ENCODE measurements around the gene ATOSB.

The ATOSB gene

GRCh38 chr9:35114840-35115628 lies 628 bp downstream of the ATOSB start:
- Histone ChIP-seq H3F3A (ENCODE audit: low read depth) (peaks cover 7% of the 10 kb centered on the region), H3K27me3 (ENCODE audit: insufficient read depth, low read length, poor library complexity, severe bottlenecking) (no peaks in the 10 kb centered on the region), H3K4me2 (ENCODE audit: low read depth, low read length, poor library complexity, severe bottlenecking) (peak overlapping the region; percentile 96), H3K9me3 (ENCODE audit: insufficient read depth, low read depth, low read length) (no peaks in the 10 kb centered on the region), H3K9ac (ENCODE audit: low read depth, low read length, poor library complexity, severe bottlenecking) (peak overlapping the region; percentile 85), H2AFZ (ENCODE audit: low read length) (peak overlapping the region; percentile 81), H3K9me2 (replicated peaks; ENCODE audit: low read depth, low read length) (no peaks in the 10 kb centered on the region), H4K20me1 (ENCODE audit: insufficient read depth, low read length, poor library complexity, severe bottlenecking) (peaks cover 4% of the 10 kb centered on the region), H3K36me3 (ENCODE audit: insufficient read depth, low read length) (no peaks in the 10 kb centered on the region), H3K4me3 (ENCODE audit: low read length, poor library complexity, severe bottlenecking) (peak overlapping the region; percentile 75), H3K79me2 (ENCODE audit: insufficient read depth, low read length) (peaks cover 8% of the 10 kb centered on the region; the same call in 1 of the 2 replicates), H3K4me1 (ENCODE audit: insufficient read depth, low read length, poor library complexity, severe bottlenecking) (peaks cover 44% of the 10 kb centered on the region)
- TF ChIP-seq, protein P1, sequence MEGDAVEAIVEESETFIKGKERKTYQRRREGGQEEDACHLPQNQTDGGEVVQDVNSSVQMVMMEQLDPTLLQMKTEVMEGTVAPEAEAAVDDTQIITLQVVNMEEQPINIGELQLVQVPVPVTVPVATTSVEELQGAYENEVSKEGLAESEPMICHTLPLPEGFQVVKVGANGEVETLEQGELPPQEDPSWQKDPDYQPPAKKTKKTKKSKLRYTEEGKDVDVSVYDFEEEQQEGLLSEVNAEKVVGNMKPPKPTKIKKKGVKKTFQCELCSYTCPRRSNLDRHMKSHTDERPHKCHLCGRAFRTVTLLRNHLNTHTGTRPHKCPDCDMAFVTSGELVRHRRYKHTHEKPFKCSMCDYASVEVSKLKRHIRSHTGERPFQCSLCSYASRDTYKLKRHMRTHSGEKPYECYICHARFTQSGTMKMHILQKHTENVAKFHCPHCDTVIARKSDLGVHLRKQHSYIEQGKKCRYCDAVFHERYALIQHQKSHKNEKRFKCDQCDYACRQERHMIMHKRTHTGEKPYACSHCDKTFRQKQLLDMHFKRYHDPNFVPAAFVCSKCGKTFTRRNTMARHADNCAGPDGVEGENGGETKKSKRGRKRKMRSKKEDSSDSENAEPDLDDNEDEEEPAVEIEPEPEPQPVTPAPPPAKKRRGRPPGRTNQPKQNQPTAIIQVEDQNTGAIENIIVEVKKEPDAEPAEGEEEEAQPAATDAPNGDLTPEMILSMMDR (conservative IDR thresholded peaks at IDR 0.05; ENCODE audit: low read length): no peak
- TF ChIP-seq EZH2phosphoT487 (IDR thresholded peaks at IDR 0.05; ENCODE audit: borderline replicate concordance): no peak

DNA sequence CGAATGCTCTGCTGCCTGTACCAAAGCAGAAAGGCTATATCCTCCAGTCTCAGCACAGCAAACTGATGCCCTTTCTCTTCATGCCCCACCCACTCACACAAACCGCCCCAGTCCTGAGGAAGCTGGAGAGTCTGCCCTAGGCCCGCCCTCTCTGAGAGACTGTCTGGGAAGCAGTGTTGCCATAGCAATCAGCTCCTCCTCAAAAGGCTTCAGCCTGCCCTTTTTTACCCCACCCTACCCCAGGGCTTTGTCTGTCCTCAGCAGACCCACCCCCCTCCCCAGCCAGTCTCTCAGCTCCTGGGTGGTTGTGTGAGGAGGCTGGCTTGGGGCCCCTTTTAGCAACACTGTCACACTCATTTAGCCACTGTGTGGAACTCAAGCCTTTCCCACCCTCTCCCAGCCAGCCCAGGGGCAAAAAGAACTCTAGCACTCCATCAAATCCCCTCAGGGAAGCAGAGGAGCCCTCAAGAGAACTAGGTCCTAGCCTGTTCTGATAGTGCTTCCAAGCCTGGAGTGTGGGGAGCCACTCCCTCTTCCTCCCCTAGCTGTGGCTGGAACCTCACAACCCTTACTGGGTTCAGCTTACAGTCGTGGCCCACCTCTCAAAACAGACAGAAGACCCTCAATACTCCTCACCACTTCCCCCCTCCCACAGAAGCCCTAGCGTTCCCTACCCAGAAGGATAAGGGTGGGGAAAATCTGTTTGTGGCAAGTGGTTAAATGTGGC lies 1.4 kb downstream of the ATOSB start:
- peak overlapping the region; percentile 85 for H3K9ac ChIP-seq (ENCODE audit: low read depth, low read length, poor library complexity, severe bottlenecking)
- TF ChIP-seq, protein P1 (conservative IDR thresholded peaks at IDR 0.05; ENCODE audit: low read length): no peak
- peak overlapping the region; percentile 81 for H2AFZ ChIP-seq (ENCODE audit: low read length)

DNA sequence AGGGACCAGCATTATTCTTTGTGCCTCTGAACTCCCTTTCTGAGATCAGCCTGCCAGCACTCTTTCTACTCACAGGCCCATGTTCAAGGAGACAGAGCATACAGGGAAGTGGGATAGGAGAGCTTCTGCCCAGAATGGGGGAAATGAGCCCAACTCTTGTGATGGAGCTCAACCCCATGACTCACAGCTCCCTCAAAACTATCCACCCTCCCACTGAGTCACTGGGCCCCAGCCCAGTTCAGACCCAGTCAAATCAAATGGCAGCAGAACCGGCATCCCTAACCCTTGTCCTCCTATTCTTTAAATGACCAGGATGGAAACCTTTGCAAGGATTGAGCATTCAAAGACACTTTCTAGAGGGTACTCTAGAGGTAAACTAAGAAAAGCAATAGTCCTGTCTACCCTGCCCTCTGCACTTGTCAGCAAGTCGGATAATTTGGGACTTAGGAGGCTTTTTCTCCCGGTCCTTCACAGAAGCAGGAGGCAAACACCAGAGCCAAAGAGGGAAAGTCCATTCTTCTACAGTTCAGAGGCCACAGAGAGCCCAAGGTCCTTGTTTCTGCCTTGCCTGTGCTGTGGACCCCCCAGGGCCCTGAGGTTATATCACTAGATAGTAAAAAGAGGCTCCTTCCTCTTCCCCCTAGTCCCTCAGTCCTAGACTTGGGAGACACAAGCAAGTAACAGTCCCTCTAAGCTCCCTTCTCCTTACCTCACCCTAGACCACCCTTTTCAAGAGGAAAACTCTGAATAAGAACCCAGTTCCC lies 3.2 kb downstream of the ATOSB start:
- peaks cover 44% of the 10 kb centered on the region for H3K4me1 ChIP-seq (ENCODE audit: insufficient read depth, low read length, poor library complexity, severe bottlenecking)
- H2AFZ ChIP-seq (ENCODE audit: low read length): no peak overlapping the region
- H3K9ac ChIP-seq (ENCODE audit: low read depth, low read length, poor library complexity, severe bottlenecking): peak overlapping the region; percentile 52
- H3F3A ChIP-seq (ENCODE audit: low read depth): peaks cover 7% of the 10 kb centered on the region
- H3K4me2 ChIP-seq (ENCODE audit: low read depth, low read length, poor library complexity, severe bottlenecking): peak overlapping the region; percentile 76
- peaks cover 6% of the 10 kb centered on the region; the same call in 1 of the 2 replicates for H3K36me3 ChIP-seq (ENCODE audit: insufficient read depth, low read length)
- H4K20me1 ChIP-seq (ENCODE audit: insufficient read depth, low read length, poor library complexity, severe bottlenecking): peaks cover 4% of the 10 kb centered on the region
- TF ChIP-seq, protein P1 (conservative IDR thresholded peaks at IDR 0.05; ENCODE audit: low read length): no peak
- no peak for TF ChIP-seq EZH2phosphoT487 (IDR thresholded peaks at IDR 0.05; ENCODE audit: borderline replicate concordance)
- no peaks in the 10 kb centered on the region for H3K27me3 ChIP-seq (ENCODE audit: insufficient read depth, low read length, poor library complexity, severe bottlenecking)
- no peaks in the 10 kb centered on the region for H3K9me2 ChIP-seq (replicated peaks; ENCODE audit: low read depth, low read length)
- H3K4me3 ChIP-seq (ENCODE audit: low read length, poor library complexity, severe bottlenecking): peak overlapping the region; percentile 67
- H3K9me3 ChIP-seq (ENCODE audit: insufficient read depth, low read depth, low read length): no peaks in the 10 kb centered on the region
- H3K79me2 ChIP-seq (ENCODE audit: insufficient read depth, low read length): peaks cover 8% of the 10 kb centered on the region; the same call in 1 of the 2 replicates

More for the DNA sequence above, 1.4 kb downstream of the ATOSB start:
- Histone ChIP-seq H3K27me3 (ENCODE audit: insufficient read depth, low read length, poor library complexity, severe bottlenecking) (no peaks in the 10 kb centered on the region), H3K36me3 (ENCODE audit: insufficient read depth, low read length) (no peaks in the 10 kb centered on the region), H3K4me1 (ENCODE audit: insufficient read depth, low read length, poor library complexity, severe bottlenecking) (peaks cover 44% of the 10 kb centered on the region), H3K79me2 (ENCODE audit: insufficient read depth, low read length) (peaks cover 8% of the 10 kb centered on the region; the same call in 1 of the 2 replicates), H3K4me3 (ENCODE audit: low read length, poor library complexity, severe bottlenecking) (peak overlapping the region; percentile 75), H4K20me1 (ENCODE audit: insufficient read depth, low read length, poor library complexity, severe bottlenecking) (peaks cover 4% of the 10 kb centered on the region), H3F3A (ENCODE audit: low read depth) (peaks cover 7% of the 10 kb centered on the region), H3K9me2 (replicated peaks; ENCODE audit: low read depth, low read length) (no peaks in the 10 kb centered on the region), H3K9me3 (ENCODE audit: insufficient read depth, low read depth, low read length) (no peaks in the 10 kb centered on the region), H3K4me2 (ENCODE audit: low read depth, low read length, poor library complexity, severe bottlenecking) (peak overlapping the region; percentile 96)

Data from Loucy (cell line).